ENCODE data around the gene DALRD3.

DALRD3 gene

GRCh38 chr3:49035281-49035680, 16.9 kb upstream of the DALRD3 start:
- CTCF ChIA-PET = no interaction called here
- Histone ChIP-seq H3K4me1 (ENCODE audit: control insufficient read depth, insufficient read depth, low read length) (no peaks in the 10 kb centered on the region), H3K36me3 (ENCODE audit: control insufficient read depth in 2 of 2, insufficient read depth in 1 of 2, low read length in 2 of 2) (peaks cover 13 to 74% of the 10 kb centered on the region in 2 experiments; a peak in 2 of 3 replicates), H3K4me3 (ENCODE audit: low read depth, low read length) (no peak overlapping the region), H3K27ac (ENCODE audit: extremely low read depth, low read depth, low read length) (no peak overlapping the region), H3K9me3 (ENCODE audit: control insufficient read depth, insufficient read depth, low read depth, low read length) (no peaks in the 10 kb centered on the region)
- TF ChIP-seq ZBTB17 (tag by site-specific recombination; IDR thresholded peaks at IDR 0.05) (no peak), PRDM2 (tag by site-specific recombination; IDR thresholded peaks at IDR 0.05; ENCODE audit: borderline replicate concordance) (no peak), ZNF280D (tag by site-specific recombination; IDR thresholded peaks at IDR 0.05) (no peak)
- POLR2A ChIA-PET = no interaction called here

- Histone ChIP-seq H3K4me3 (ENCODE audit: low read depth, low read length) (no peak overlapping the region), H3K27ac (ENCODE audit: extremely low read depth, low read depth, low read length) (no peak overlapping the region), H3K36me3 (ENCODE audit: control insufficient read depth in 2 of 2, insufficient read depth in 1 of 2, low read length in 2 of 2) (peaks cover 13 to 74% of the 10 kb centered on the region in 2 experiments; a peak in 2 of 3 replicates), H3K4me1 (ENCODE audit: control insufficient read depth, insufficient read depth, low read length) (no peaks in the 10 kb centered on the region), H3K9me3 (ENCODE audit: control insufficient read depth, insufficient read depth, low read depth, low read length) (no peaks in the 10 kb centered on the region)
- TF ChIP-seq YY1 (tag by site-specific recombination; IDR thresholded peaks at IDR 0.05) = no peak
- TF ChIP-seq ZSCAN4 (tag by site-specific recombination; IDR thresholded peaks at IDR 0.05) = no peak
- TF ChIP-seq ZNF324 (tag by site-specific recombination; IDR thresholded peaks at IDR 0.05) = no peak
- TF ChIP-seq ZNF121 (tag by site-specific recombination; IDR thresholded peaks at IDR 0.05) = no peak
- no peak for TF ChIP-seq GLIS1 (tag by site-specific recombination; IDR thresholded peaks at IDR 0.05)
- no peak for TF ChIP-seq ZBTB26 (tag by site-specific recombination; optimal IDR thresholded peaks at IDR 0.05)
- no peak for TF ChIP-seq ZNF132 (tag by site-specific recombination; IDR thresholded peaks at IDR 0.05; ENCODE audit: borderline replicate concordance)
- no peak for TF ChIP-seq ZNF280C (tag by site-specific recombination; IDR thresholded peaks at IDR 0.05)
- no peak for TF ChIP-seq ZNF548 (tag by site-specific recombination; IDR thresholded peaks at IDR 0.05)
- no peak for TF ChIP-seq ZNF830 (tag by site-specific recombination; IDR thresholded peaks at IDR 0.05; ENCODE audit: low read depth)
- no peak for TF ChIP-seq ZNF335 (tag by site-specific recombination; conservative IDR thresholded peaks at IDR 0.05)
- TF ChIP-seq GLI4 (tag by site-specific recombination; IDR thresholded peaks at IDR 0.05) = no peak
- ChIA-PET POLR2A (no interaction called here), CTCF (no interaction called here)
These were observed 16.3 kb upstream of the DALRD3 start for GRCh38 chr3:49034650-49035049.

Measured in HEK293 (cell line).